ENCODE results near the gene ARVCF.
A peak's percentile ranks its signal among the peaks of the same experiment; 100 is the strongest.

The ARVCF gene

DNA sequence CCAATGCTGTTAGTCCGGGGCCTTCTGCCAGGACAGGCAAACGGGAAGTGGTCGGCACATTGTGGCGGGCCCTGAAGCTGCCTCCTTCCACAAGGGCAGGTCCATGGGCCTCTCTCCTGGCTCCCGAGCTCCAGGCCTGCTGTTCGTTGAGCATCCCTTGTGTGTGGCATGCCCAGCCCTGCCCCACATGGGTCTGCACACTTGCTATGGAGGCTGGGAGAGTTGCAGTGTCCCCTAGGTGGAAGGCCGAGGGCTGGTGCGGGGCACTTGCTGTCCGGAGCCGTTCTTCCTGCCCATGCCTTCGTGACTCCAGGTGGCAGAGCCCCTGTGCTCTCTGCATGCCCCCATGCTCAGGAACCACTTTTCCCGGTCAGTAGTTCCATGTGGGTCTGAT, 37.4 kb upstream of the ARVCF start:
- peak; percentile 11 for DNase-seq (ENCODE audit: low read depth, low spot score)

DNA sequence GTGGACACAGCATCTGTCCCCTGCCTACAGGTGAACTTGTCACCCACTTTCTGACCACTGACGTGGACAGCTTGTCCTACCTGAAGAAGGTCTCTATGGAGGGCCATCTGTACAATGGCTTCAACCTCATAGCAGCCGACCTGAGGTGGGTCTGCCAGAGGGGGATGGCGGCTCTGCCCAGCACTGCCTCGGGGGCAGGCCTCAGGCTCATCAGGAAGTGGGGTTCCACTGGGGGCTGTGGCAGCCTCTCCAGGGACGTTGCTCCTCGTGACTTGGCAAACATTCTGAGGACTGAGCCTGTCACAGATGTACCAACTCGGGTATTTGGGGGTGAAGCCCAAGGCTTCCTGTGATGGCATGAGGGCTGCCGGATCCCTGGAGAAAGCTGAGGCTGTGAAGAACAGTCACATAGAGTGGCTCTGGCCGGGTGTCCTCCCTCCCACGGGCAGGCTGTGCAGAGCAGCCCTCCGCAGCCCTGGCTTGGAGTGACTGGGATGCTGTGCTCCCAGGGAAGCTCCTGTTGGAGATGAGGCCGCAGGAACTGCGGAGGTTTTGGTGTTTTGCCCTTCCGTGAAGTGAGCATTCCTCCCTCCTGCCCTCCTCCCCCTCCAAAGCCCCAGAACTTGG, 36.9 kb upstream of the ARVCF start:
- DNase-seq (ENCODE audit: low read depth, low spot score), result no peak

DNA sequence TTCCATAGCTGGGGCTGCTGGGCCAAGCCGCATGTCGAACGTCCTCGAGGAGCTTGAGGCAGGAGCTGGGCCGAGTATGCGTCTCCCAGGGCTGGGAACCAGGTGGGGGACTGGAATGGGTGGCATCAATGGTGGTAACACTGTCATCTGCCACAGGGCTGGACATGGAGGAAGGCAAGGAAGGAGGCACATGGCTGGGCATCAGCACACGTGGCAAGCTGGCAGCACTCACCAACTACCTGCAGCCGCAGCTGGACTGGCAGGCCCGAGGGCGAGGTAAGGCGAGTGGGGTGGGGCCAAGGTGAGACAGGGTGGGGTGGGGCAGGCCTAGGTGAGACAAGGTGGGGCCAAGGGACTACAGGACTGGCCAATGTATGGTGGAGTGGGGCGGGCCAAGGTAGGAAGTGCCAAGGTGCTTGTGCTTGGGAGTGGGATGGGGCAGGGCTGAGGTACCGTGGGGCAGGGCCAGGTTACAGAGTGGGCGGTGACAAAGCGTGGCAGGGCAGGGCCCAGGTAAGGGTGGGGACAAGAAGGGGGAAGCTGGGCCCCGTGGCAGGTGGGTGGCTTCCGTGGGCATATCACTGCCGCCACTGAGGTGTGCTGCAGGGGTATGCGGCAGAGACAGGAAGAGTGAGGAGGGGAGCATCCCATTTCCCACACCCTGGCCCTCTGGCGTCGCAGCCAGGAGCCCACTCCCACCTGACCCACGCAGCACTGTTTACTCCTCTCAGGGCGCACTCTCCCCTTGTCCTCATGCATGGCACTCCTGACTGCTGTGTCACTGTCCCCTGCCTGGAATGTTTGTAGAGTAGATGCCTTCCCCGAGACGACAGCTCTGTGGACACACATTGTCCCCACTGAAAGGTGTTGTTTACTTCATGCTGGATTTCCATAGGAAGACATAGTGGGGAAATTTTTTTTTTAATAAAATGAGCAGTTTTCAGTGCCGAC, 36.0 kb upstream of the ARVCF start:
- DNase-seq (ENCODE audit: low read depth, low spot score), result no peak

DNA sequence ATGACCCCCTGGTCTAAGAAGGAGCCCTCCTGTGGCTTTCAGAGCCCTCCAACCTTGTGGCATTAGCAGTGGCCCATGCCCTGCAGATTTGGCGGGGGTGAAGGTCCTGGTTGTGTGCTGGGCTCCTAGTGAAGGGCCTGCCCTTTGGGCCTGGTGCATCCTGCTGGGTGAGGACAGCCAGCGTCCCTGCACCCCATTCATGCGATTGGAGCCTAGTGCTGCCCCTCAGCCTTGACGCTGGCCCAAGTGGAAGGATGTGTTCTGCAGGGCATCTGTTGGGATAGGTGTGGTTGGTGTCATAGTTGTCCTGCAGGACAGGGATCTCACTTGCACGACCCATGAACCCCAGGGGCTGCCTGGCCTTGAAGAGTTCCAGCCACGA, 35.3 kb upstream of the ARVCF start:
- no peak for DNase-seq (ENCODE audit: low read depth, low spot score)

DNA sequence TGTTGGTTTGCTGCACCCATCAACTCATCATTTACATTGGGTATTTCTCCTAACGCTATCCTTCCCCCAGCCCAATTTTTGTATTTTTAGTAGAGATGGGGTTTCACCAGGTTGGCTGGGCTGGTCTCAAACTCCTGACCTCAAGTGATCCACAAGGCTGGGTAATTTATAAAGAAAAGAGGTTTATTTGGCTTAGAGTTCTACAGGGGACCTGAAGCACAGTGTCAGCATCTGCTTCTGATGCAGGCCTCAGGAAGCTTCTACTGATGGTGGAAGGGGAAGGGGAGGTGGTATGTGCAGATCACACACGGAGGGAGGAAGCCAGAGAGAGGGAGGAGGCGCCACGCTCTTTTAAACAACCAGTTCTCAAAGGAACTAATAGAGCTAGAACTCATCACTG, 30.1 kb upstream of the ARVCF start:
- DNase-seq (ENCODE audit: low read depth, low spot score), result no peak

DNA sequence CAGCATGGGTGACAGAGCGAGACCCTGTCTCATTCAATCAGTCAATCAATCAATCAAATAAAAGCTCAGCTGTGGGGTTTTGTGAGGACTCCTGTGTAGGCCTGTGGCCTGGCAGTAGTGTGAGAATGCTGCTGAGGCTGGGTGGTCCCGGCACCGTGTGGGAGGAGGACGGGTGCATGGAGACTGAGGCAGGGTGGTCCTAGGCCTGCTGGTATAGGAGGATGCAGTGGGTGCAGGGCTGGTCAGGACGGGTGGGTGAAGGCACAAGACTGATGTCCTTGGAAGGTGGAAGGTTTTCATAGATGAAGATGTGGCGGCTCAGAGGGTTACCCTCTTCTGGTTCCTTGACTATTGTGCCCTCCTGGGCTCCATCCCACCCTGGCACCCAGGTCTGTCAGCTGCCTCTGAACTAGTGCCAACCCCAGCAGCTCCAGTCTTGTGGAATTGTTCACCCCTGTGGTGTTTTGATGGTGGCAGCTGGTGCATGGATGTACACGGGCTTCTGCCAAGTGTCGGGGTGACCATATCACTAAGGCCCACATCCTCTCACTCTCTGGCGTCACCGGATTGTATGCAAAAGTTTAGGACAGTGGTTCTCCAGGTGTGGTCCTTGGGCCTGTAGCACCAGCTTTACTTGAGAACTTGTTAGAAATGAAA, 28.0 kb upstream of the ARVCF start:
- no peak for DNase-seq (ENCODE audit: low read depth, low spot score)

DNA sequence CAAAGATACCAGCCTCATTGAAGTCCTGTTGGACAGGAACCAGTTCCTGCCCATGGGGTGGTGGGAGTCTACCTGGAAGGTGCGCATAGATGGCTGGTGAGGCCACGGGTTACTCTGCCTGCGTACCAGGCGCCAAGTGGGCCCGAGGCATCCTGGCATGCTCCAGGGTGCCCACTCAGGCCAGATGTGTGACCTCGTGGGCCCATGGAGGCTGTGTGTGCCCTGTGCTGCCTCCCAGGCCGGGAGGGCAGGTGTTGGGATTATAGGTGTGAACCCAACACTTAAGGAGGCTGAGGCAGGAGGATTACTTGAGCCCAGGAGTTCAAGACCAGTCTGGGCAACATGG, 27.3 kb upstream of the ARVCF start:
- DNase-seq (ENCODE audit: low read depth, low spot score), result no peak

DNA sequence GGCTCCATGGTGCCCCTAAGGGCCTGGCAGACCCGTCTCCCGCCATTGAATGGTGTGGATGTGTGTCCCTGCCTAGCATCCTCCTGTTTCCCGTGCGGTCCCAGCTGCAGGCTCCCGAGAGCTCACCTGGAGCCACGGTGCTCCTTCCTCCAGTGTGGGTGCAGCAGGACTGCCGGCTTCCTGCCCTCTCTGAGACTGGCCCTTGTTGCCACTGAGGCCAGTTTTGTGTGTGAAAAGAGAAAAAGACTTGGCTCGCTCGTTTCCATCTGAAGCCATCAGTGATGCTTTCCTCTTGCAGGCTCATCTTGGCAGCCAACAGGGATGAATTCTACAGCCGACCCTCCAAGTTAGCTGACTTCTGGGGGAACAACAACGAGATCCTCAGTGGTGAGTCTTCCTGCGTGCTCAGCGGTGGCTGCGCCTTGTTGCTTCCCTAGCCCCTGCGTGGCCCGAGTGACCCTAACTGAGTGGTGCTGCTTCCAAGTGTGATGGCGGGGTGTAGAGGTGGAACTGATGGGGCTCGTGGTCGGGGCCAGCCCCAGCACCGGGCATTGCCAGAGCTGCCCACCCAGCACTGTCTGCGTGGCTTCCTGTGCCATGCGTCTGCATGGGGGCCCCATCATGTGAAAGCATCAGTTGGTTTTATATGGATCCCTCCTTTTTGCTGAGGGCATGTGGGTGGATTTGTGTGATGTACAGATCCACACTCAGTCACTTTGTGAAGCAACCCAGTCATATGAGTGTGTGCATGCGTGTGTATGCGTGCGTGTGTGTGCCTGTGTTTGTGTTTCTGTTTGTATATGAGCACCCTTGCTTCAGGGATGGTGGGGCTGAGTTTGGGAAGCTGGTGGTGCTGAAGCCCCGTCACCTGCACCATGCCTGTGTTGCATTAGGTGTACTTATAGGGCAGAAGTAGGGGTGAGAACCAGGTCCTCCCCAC, 26.7 kb upstream of the ARVCF start:
- DNase-seq (ENCODE audit: low read depth, low spot score), result no peak

DNA sequence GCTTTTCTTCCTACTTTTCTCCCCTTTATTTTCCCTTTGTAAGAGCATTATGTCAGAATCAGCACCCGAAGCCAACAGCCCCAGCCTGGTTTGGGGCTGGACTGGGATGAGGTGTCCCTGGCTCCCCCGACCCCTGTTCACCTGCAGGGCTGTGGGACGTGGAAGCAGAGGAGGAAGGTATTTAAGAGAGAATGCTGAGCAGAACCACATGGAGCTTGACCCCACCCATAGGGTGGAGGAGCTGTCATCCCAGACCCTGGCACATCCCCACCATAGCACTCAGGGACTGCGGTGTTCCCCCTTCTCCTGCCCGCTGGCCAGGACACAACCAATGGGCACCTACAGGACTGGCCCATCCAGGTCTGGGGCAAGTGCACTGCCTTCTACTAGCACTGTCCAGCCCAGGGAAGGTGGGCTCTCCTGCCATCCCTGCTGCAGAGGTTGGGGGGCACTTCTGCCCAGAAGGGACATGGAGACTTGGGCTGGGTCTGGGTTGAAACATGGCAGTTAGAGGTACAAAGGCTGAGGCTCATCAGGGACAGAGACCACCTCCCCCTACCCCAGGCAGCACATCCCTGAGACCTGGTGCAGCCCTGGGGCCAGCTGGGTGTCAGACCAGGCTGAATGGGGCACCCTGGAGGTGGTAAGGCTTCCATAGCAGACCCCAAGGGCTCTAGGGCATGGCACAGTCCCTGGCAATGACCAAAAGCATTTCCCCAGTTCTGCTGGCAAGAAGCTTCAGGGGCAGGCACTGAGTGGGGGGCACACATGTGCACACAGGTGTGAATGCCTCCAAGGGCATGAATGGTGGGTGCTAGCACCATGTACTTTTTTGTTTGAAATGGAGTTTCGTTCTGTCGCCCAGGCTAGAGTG, 23.9 kb upstream of the ARVCF start:
- DNase-seq (ENCODE audit: low read depth, low spot score), result no peak

DNA sequence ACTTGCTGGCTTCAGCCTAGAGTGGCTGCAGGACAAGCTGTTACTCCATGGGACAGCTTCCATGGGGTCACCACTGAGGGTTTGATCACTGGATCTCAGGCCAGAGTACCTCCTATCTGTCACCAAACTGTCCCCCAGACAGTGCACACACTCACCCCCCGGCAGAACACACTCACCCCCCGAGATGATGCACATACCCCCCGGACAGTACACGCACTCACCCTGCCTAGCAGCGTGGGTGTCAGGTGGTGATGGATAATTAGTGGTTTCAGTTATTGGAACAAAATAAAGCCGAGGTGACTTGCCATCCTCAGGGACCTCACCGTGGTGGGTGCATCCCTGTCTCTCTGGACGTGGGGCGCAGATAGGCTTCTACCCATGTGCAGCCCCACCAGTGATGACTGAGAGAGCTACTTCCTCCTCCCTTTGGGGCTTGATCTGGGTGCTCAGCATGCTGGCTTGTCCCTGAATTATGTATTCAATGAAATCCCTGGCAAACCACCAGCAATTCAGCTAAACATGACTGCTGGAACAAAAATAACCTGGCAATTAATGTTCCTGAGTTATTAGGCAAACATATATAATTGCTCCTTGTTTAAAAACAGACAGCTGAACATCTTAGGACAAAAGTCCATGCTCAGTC, 23.2 kb upstream of the ARVCF start:
- DNase-seq (ENCODE audit: low read depth, low spot score), result no peak

DNA sequence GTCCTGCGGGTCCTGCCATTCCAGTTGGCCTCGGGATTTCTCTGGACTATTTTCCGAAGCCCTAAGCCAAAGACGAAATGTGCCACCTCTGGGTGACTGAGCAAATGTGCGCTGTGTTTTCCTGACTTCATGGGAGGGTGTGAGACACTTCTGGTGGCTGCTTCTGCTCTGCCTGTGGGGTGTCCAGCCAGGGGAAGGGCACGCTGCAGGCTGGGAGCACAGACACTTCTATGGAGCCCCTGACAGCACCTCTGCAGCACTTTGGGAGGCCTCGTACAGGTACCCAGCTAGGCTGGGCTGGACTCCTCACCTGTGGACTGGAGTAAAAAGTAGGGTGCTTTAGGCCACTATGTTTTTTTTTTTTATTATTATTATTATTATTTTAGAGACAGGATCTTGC, 22.0 kb upstream of the ARVCF start:
- no peak for DNase-seq (ENCODE audit: low read depth, low spot score)

DNA sequence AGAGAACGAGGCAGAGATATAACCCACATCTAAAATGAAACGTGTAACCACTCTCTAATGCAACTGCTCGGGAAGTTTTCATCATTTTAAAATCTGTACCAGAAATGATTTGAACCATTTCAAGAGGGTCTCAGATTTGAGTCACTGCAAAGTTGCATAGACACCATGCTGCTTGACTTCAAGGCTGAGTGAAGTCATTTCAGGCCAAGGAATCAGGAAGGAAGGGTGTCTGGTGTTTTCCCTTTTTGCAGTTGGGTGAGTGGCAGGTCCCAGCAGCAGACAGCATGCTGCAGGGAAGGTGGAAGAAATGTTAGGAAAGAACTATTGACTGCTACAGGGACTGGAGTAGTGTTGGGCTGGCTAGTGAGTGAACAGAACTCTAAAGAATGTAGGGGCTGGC, 20.8 kb upstream of the ARVCF start:
- no peak for DNase-seq (ENCODE audit: low read depth, low spot score)

DNA sequence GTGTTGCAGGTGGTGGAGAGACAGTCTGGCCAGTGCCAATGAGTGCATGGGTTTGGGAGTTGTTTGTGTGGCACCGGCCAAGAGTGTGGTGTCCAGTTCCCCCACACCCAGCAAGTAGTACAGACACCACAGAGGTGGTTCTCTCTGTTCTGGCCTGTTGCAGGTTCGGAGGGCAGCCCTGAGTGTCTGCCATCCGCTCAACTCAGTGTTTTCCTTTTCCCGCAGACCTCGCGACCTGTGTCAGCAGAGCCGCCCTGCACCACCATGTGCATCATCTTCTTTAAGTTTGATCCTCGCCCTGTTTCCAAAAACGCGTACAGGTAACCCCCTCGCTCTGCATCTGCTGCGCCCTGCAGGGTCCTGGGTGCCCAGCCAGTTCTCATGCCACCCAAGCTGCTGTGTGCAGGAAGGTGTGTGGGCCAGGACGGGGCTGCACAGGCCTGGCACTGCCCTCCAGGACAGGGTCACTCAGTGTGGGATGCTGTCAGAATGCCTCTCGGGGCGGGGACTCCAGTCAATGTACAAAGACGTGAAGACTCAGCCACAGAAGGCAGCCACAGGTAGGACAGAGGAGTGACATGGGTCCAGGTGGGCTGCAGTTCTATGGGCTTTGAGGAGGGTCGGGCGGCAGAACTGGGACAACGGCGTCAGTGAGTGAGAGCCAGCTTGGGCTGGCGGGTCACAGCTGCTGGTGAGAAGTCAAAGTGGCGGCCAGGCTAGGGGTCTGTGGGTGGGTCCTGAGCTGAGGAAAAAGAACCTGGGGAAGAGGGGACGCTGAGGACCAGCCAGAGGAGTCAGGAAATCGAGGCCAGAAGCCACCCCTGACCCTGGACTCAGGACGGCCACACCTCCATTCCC, 20.1 kb upstream of the ARVCF start:
- DNase-seq (ENCODE audit: low read depth, low spot score), result no peak

DNA sequence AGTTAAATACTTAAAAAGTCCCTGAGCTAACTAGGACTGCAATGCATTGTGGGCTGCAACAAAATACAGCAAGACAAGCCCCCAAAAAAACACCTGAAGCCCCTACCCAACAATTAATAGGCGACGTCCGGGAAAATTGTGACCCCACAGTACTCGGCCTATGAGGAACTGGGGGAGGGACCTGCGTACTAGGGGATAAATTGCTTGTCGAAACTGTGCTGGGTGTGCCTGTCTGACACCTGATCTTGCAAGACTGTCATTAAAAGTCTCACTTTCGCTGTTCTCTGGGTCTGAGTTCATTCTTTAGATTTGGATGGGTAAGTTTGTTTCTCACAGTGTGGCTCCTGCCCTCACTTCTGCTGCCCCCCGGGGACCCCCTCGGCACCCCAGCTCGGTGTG, 19.5 kb upstream of the ARVCF start:
- no peak for DNase-seq (ENCODE audit: low read depth, low spot score)

DNA sequence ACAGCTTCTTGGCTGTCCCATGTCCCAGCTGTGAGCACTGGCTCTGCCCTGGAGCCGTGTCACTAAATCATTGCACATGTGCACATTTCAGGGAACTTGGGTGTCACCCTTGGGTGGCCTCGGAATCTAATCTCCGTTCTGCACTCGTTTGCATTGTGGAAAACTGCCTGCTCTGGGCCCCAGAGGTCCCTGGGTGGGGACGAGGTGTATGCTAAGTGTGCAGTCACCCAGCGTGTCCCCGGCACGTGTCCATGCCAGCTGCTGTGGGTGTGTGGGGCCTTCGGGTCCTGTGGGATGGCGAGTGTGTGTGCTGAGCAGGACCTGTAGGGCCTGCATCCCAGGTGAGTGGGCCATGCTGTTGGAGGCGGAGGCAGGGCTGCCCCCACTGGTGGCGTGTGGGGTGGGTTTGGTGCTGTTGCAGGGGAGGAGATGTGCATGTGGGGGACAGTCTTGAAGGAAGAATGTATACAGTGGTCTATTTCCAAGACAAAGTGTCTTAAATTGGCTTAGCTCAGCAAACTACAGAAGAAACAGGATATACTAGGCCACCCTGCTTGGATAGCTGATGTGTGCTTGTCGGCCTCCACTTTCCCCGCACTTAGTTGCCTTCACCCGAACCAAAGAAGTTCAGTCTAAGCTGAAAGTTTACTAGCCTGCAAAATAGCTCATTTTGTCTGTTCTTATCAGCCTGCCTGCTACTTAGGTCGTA, 18.9 kb upstream of the ARVCF start:
- DNase-seq (ENCODE audit: low read depth, low spot score), result no peak

DNA sequence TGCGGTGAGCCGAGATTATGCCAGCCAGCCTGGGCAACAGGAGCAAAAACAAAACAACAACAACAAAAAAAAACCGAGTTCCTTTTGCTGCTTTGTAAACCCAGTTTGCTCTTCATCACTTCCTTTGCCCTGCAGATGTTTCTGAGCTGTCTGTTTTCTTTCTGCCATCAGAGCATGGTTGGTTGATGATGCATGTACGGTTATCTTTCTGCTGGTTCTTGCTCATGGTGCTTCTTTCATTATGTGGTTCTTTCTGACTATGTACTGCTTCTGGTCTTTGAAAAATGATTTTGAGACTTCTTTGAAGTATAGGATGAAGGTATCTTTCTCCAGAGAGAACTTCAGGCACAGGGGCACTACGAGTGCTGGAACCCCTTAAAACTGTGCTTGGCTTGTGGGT, 17.5 kb upstream of the ARVCF start:
- no peak for DNase-seq (ENCODE audit: low read depth, low spot score)

DNA sequence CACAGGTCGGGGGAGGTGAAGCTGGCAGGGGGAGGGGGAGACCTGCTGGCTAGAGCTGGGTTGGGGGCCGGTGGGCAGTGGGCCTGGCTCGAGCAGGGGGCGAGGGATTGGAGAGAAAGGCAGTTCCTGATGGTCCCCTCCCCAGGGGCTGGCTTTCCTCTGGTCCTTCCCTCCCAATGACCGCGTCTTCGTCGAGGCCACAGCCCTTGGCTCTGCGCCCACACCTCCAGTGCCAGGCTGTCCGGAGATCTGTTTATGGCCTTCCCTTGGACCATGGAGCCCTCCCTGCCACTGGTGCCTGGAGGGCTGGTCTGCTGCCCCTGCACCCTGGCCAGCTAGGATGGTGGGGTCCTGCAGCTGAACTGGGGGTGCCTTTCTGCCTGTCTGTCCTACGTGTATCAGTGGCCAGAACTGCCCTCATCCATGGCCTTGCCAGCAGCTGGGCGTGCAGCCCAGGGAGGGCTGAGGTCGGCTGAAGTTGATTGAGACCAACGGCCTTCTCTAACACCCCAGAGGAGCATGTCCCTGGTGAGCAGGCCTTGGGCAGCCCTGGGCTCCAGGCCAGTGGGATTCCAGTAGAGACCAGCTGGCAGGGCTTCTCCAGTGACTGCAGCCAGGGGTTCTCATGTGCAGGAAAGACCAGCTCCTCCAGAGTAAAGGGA, 16.6 kb upstream of the ARVCF start:
- no peak for DNase-seq (ENCODE audit: low read depth, low spot score)

DNA sequence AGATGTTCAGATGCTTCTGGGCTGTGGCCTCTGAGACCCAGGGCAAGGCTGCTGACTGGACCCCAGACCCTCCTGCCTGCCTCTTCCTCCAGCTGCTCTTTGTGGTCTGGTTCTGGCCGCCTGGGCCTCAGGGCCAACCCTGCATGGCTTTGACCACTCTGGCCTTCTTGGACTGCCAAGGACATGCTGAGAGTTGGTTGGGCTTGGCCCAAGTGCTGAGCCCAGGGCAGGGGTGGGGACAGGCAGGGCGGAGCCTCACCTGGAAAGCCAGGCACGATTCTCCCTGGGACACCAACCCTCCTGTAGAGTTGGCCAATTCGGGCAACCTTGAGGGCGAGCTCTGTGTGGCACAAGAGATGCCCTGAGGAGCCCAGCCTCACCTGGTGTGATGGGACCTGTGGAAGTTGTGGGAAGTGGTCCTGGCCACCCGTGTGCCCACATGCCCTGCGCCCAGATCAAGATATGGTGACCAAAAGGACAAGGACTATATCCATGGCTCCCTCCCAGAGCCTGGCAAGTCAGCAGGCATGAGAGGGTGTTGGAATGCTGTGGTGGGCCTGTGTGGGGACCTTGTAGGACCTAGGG, 15.9 kb upstream of the ARVCF start:
- no peak for DNase-seq (ENCODE audit: low read depth, low spot score)
